GM23338 (cell line): ENCODE results near the gene CNPPD1. TPM values are rescaled to one million over a fixed set of nuclear protein-coding genes. Genes with fewer than 3 reads are reported as not detected.

Source experiments
- ATAC-seq: fragments of 200-7000 bp; cut with Tn5 transposase; 3 replicates; pipeline ENCODE4 v1.9.1; 2020
- DNase-seq: peaks from one replicate; pipeline ENCODE4 v3.0.0-alpha.2; 2015; ENCODE audit warnings: low spot score
- H2AFZ ChIP-seq: fragments of 200-600 bp; sonication (generic); 2 replicates; pipeline ENCODE4 v1.8.0; 2016; ENCODE audit warnings: antibody characterized with exemption, mild to moderate bottlenecking, moderate library complexity
- H3F3A ChIP-seq: fragments of 200-600 bp; sonication (generic); replicated peaks from 2 replicates; pipeline ENCODE4 v1.8.0; 2017; ENCODE audit warnings: antibody characterized with exemption, mixed run types, low read depth
- H3K27ac ChIP-seq: fragments of 200-600 bp; sonication (generic); 2 replicates; pipeline ENCODE4 v1.6.1; 2016; ENCODE audit warnings: low read depth
- H3K27me3 ChIP-seq: fragments of 200-600 bp; sonication (generic); 2 replicates; pipeline ENCODE4 v1.8.0; 2016; ENCODE audit warnings: mild to moderate bottlenecking, mixed run types, moderate library complexity; ENCODE audit not compliant: insufficient read depth
- H3K36me3 ChIP-seq: fragments of 200-600 bp; sonication (generic); 2 replicates; pipeline ENCODE4 v1.8.0; 2016; ENCODE audit warnings: mild to moderate bottlenecking; ENCODE audit not compliant: insufficient read depth
- H3K4me1 ChIP-seq: fragments of 200-600 bp; sonication (generic); 2 replicates; pipeline ENCODE4 v1.8.0; 2016; ENCODE audit warnings: mild to moderate bottlenecking, moderate library complexity; ENCODE audit not compliant: insufficient read depth
- H3K4me2 ChIP-seq: fragments of 200-600 bp; sonication (generic); 2 replicates; pipeline ENCODE4 v1.7.1; 2017; ENCODE audit warnings: mixed run types
- H3K4me3 ChIP-seq: fragments of 200-600 bp; sonication (generic); 2 replicates; pipeline ENCODE4 v1.6.1; 2016; ENCODE audit warnings: mixed run types
- H3K79me2 ChIP-seq: fragments of 200-600 bp; sonication (generic); replicated peaks from 2 replicates; pipeline ENCODE4 v1.8.0; 2017; ENCODE audit warnings: mild to moderate bottlenecking; ENCODE audit not compliant: insufficient read depth
- H3K9me2 ChIP-seq: fragments of 200-600 bp; sonication (generic); 2 replicates; pipeline ENCODE4 v1.8.0; 2017; ENCODE audit not compliant: insufficient read depth
- H4K20me1 ChIP-seq: fragments of 200-600 bp; sonication (generic); replicated peaks from 2 replicates; pipeline ENCODE4 v1.8.0; 2017; ENCODE audit warnings: mild to moderate bottlenecking; ENCODE audit not compliant: insufficient read depth
- H3K27ac Mint-ChIP-seq: 2 replicates; pipeline ENCODE4 v1.8.0; 2020; ENCODE audit warnings: inconsistent platforms, mild to moderate bottlenecking, moderate library complexity, mixed read lengths
- H3K27me3 Mint-ChIP-seq: 3 replicates; pipeline ENCODE4 v1.8.0; 2022; ENCODE audit warnings: low read depth, mild to moderate bottlenecking, moderate library complexity, mixed read lengths, inconsistent platforms; ENCODE audit not compliant: insufficient read depth, poor library complexity
- H3K36me3 Mint-ChIP-seq: 3 replicates; pipeline ENCODE4 v1.8.0; 2021; ENCODE audit warnings: low read depth, mild to moderate bottlenecking, inconsistent platforms, moderate library complexity, mixed read lengths
- H3K4me1 Mint-ChIP-seq: 3 replicates; pipeline ENCODE4 v1.8.0; 2020; ENCODE audit warnings: mild to moderate bottlenecking, inconsistent platforms, mixed read lengths
- H3K4me3 Mint-ChIP-seq: 3 replicates; pipeline ENCODE4 v1.8.0; 2021; ENCODE audit warnings: moderate library complexity, mild to moderate bottlenecking, inconsistent platforms, mixed read lengths
- H3K9me3 Mint-ChIP-seq: 3 replicates; pipeline ENCODE4 v1.8.0; 2020; ENCODE audit warnings: moderate library complexity, mild to moderate bottlenecking, inconsistent platforms, mixed read lengths
- CREB1 ChIP-seq: fragments of 250-450 bp; sonication (Bioruptor Pico); IDR thresholded peaks from 2 replicates; pipeline ENCODE4 v1.5.0; 2020; ENCODE audit warnings: low read depth, mild to moderate bottlenecking, moderate library complexity
- EZH2 ChIP-seq: fragments of 200-600 bp; sonication (generic); IDR thresholded peaks from one replicate; pipeline ENCODE4 v1.8.0; 2017; ENCODE audit warnings: antibody characterized with exemption, mild to moderate bottlenecking, low read depth; ENCODE audit not compliant: unreplicated experiment
- EZH2phosphoT487 ChIP-seq: fragments of 200-600 bp; sonication (generic); IDR thresholded peaks from one replicate; pipeline ENCODE4 v1.8.1; 2018; ENCODE audit warnings: antibody characterized with exemption; ENCODE audit not compliant: unreplicated experiment
- JUNB ChIP-seq: IDR thresholded peaks from one replicate; pipeline ENCODE4 v1.6.1; 2016; ENCODE audit warnings: antibody characterized with exemption; ENCODE audit not compliant: unreplicated experiment
- NANOG ChIP-seq: IDR thresholded peaks from 2 replicates; pipeline ENCODE4 v1.6.1; 2016; ENCODE audit warnings: antibody characterized with exemption, borderline replicate concordance
- POLR2AphosphoS5 ChIP-seq: IDR thresholded peaks from 2 replicates; pipeline ENCODE4 v1.6.1; 2016; ENCODE audit warnings: antibody characterized with exemption, low read depth
- STAT1 ChIP-seq: IDR thresholded peaks from one replicate; pipeline ENCODE4 v1.6.1; 2016; ENCODE audit warnings: antibody characterized with exemption; ENCODE audit not compliant: unreplicated experiment
- polyA plus RNA-seq: library from polyadenylated mRNA; unstranded; fragments of >200 nt; fragmentation: Nextera tagmentation; extraction: Ambion mirVana; gene quantifications from 2 replicates; pipeline ENCODE4 v1.2.1, GENCODE V29; 2016
- total RNA-seq: library from RNA; depleted of rRNA; stranded (reverse); fragments of >200 nt; shearing (Covaris generic); gene quantifications from 2 replicates; pipeline ENCODE4 v1.2.3, GENCODE V29; 2014
- TF ChIP-seq, protein P1 (sequence below): IDR thresholded peaks from one replicate; pipeline ENCODE4 v1.6.1; 2018; ENCODE audit warnings: antibody characterized with exemption; ENCODE audit not compliant: unreplicated experiment
- TF ChIP-seq, protein P2 (sequence below), 2 experiments: fragments of 200-600 bp in 1 of 2; sonication (generic) in 1 of 2; conservative IDR thresholded peaks; 2 replicates each; pipeline versions ENCODE4 v1.5.1 to v1.6.1; 2016 to 2017; ENCODE audit warnings: antibody characterized with exemption in 2 of 2, low read depth in 2 of 2, mild to moderate bottlenecking in 2 of 2, moderate library complexity in 1 of 2
- TF ChIP-seq, protein P3 (sequence below): IDR thresholded peaks from 2 replicates; pipeline ENCODE4 v1.6.1; 2016; ENCODE audit warnings: antibody characterized with exemption

The CNPPD1 gene
- total and polyA plus RNA-seq, 2 experiments from 2014 or later = 18.0 to 18.2 TPM

DNA sequence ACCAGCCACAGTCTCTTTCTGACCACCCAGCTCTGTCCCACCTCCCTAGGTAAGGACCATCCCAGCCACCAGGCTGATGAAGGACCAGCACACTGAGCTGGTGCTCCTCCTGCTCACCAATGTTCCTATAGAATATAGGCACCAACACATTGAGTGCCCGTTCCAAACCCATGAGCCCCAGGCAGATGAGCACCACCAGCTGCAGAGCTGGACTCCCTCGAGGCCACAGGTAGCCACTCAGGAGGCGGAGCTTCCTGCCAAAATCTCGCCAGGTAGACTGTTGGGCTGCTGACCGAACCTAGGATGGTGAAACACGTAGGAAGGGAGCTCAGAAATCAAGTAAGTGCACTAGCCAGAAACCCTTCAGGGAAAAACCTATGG, 39.8 kb upstream of the CNPPD1 start:
- Histone ChIP-seq H3K4me2 (no peak overlapping the region; the same call in 1 of the 2 replicates), H3K27ac (no peak overlapping the region), H4K20me1 (no peaks in the 10 kb centered on the region), H3K9me2 (no peaks in the 10 kb centered on the region), H3K36me3 (peaks cover 3% of the 10 kb centered on the region; the same call in 1 of the 2 replicates), H2AFZ (no peak overlapping the region), H3F3A (peaks cover 9% of the 10 kb centered on the region; the same call in 1 of the 2 replicates), H3K4me3 (no peak overlapping the region), H3K4me1 (peaks cover 17% of the 10 kb centered on the region), H3K79me2 (no peaks in the 10 kb centered on the region), H3K27me3 (no peaks in the 10 kb centered on the region)
- Mint-ChIP-seq H3K36me3 (peaks cover 51% of the 10 kb centered on the region), H3K27me3 (peaks cover 17% of the 10 kb centered on the region), H3K9me3 (no peaks in the 10 kb centered on the region), H3K4me1 (peaks cover 21% of the 10 kb centered on the region), H3K4me3 (peak overlapping the region; percentile 45; the same call in 2 of the 3 replicates), H3K27ac (peak overlapping the region; percentile 86)
- DNase-seq = no peak
- ATAC-seq = no peak
- TF ChIP-seq, protein P1, sequence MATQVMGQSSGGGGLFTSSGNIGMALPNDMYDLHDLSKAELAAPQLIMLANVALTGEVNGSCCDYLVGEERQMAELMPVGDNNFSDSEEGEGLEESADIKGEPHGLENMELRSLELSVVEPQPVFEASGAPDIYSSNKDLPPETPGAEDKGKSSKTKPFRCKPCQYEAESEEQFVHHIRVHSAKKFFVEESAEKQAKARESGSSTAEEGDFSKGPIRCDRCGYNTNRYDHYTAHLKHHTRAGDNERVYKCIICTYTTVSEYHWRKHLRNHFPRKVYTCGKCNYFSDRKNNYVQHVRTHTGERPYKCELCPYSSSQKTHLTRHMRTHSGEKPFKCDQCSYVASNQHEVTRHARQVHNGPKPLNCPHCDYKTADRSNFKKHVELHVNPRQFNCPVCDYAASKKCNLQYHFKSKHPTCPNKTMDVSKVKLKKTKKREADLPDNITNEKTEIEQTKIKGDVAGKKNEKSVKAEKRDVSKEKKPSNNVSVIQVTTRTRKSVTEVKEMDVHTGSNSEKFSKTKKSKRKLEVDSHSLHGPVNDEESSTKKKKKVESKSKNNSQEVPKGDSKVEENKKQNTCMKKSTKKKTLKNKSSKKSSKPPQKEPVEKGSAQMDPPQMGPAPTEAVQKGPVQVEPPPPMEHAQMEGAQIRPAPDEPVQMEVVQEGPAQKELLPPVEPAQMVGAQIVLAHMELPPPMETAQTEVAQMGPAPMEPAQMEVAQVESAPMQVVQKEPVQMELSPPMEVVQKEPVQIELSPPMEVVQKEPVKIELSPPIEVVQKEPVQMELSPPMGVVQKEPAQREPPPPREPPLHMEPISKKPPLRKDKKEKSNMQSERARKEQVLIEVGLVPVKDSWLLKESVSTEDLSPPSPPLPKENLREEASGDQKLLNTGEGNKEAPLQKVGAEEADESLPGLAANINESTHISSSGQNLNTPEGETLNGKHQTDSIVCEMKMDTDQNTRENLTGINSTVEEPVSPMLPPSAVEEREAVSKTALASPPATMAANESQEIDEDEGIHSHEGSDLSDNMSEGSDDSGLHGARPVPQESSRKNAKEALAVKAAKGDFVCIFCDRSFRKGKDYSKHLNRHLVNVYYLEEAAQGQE = no peak
- TF ChIP-seq JUNB = no peak
- no peak for TF ChIP-seq STAT1

DNA sequence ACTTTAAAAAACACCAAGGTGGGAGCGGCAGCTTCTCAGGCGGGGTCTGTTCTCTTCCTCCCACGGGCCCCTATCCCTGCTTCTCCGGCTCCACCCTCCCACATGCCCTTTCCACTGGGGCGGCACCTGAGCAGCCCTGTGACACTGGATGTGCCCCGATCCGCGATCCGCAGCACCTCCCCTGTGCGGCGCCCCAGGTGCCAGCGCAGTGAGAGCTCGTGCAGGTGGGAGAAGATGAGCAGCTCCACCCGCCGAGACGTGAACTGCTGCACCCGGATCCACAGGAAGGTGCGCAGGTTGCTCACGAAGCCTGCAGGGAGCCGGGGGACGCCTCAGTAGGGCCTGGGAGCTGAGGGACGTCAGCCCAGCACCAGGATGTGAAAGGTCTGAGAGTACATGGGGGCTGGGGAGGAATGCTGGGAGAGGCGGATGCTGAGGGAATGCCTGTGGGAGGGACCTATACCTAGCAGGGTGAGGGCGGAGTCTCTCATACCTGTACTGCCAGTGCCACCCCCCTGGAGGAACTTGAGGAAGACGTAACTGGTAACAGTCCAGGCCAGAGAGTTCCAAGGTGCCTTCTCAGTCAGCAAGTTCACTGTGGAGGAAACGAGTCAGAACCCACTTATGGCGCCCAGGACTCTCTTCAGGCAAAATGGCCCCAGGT, 39.3 kb upstream of the CNPPD1 start:
- no peak for TF ChIP-seq NANOG
- TF ChIP-seq JUNB = no peak
- no peak for TF ChIP-seq EZH2
- TF ChIP-seq, protein P2, sequence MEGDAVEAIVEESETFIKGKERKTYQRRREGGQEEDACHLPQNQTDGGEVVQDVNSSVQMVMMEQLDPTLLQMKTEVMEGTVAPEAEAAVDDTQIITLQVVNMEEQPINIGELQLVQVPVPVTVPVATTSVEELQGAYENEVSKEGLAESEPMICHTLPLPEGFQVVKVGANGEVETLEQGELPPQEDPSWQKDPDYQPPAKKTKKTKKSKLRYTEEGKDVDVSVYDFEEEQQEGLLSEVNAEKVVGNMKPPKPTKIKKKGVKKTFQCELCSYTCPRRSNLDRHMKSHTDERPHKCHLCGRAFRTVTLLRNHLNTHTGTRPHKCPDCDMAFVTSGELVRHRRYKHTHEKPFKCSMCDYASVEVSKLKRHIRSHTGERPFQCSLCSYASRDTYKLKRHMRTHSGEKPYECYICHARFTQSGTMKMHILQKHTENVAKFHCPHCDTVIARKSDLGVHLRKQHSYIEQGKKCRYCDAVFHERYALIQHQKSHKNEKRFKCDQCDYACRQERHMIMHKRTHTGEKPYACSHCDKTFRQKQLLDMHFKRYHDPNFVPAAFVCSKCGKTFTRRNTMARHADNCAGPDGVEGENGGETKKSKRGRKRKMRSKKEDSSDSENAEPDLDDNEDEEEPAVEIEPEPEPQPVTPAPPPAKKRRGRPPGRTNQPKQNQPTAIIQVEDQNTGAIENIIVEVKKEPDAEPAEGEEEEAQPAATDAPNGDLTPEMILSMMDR (conservative IDR thresholded peaks at IDR 0.05; ENCODE audit: low read depth in 2 of 2) = no peak
- TF ChIP-seq STAT1 = no peak
- TF ChIP-seq CREB1 (CRISPR knock-in tag) = no peak
- no peak for TF ChIP-seq POLR2AphosphoS5
- TF ChIP-seq, protein P3, sequence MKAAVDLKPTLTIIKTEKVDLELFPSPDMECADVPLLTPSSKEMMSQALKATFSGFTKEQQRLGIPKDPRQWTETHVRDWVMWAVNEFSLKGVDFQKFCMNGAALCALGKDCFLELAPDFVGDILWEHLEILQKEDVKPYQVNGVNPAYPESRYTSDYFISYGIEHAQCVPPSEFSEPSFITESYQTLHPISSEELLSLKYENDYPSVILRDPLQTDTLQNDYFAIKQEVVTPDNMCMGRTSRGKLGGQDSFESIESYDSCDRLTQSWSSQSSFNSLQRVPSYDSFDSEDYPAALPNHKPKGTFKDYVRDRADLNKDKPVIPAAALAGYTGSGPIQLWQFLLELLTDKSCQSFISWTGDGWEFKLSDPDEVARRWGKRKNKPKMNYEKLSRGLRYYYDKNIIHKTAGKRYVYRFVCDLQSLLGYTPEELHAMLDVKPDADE = no peak
- no peak for TF ChIP-seq EZH2phosphoT487
- TF ChIP-seq, protein P1 = no peak
- H3K27ac Mint-ChIP-seq = peak overlapping the region; percentile 40; the same call in 1 of the 2 replicates
- no peaks in the 10 kb centered on the region for H3K9me3 Mint-ChIP-seq
- no peak for ATAC-seq
- H3K4me3 Mint-ChIP-seq = peak overlapping the region; percentile 46; the same call in 1 of the 3 replicates
- peaks cover 17% of the 10 kb centered on the region for H3K4me1 ChIP-seq
- H3K4me1 Mint-ChIP-seq = peaks cover 21% of the 10 kb centered on the region
- H3K36me3 Mint-ChIP-seq = peaks cover 51% of the 10 kb centered on the region
- no peak overlapping the region for H3K4me3 ChIP-seq
- peak; percentile 54 for DNase-seq
- no peaks in the 10 kb centered on the region for H3K79me2 ChIP-seq
- no peak overlapping the region for H2AFZ ChIP-seq
- no peaks in the 10 kb centered on the region for H3K9me2 ChIP-seq
- peaks cover 9% of the 10 kb centered on the region; the same call in 1 of the 2 replicates for H3F3A ChIP-seq
- H3K27me3 Mint-ChIP-seq = peaks cover 17% of the 10 kb centered on the region
- H3K27me3 ChIP-seq = no peaks in the 10 kb centered on the region
- H4K20me1 ChIP-seq = no peaks in the 10 kb centered on the region
- no peak overlapping the region for H3K27ac ChIP-seq
- H3K36me3 ChIP-seq = no peaks in the 10 kb centered on the region; the same call in 1 of the 2 replicates
- H3K4me2 ChIP-seq = no peak overlapping the region
